HG02852 (cell line): ENCODE results near the gene HYPK.
"Not testable (repeated sequence)": the region's sequence is repeated elsewhere in the genome, so short reads cannot be mapped to it uniquely, and the experiment has no call there.

Experiments
- ATAC-seq: cut with Tn5 transposase; IDR thresholded peaks from one replicate; pipeline ENCODE4 v1.9.1; 2021; ENCODE audit warnings: mild to moderate bottlenecking, moderate library complexity; ENCODE audit not compliant: unreplicated experiment

The HYPK gene

DNA sequence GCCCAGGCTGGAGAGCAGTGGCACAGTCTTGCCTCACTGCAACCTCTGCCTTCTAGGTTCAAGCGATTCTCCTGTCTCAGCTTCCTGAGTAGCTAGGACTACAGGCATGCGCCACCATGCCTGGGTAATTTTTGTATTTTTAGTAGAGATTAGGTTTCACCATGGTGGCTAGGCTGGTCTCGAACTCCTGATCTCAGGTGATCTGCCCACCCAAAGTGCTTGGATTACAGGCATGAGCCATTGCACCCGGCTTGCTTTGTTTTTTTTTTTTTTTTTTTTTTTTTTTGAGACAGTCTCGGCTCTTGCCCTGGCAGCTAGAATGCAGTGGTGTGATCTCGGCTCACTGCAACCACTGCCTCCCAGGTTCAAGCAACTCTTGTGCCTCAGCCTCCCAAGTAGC is 32.1 kb downstream of the HYPK start:
- ATAC-seq = not testable (repeated sequence)

DNA sequence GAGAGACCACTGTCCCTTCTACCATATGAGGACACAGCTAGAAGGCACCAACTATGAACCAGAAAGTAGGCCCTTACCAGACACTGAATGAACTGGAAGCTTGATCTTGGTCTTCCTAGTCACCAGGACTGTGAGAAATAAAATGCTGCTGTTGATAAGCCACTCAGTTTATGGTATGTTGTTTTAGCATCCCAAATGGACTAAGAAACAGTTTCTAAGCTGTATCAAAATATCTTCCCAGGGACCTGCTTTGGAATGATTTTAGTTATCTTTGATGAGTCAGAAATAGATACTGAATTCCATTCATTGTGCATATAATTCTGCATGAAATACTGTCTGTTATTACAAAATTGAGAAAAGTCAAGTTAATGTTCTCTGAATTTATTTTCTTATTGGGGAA is 45.0 kb downstream of the HYPK start:
- no peak for ATAC-seq

DNA sequence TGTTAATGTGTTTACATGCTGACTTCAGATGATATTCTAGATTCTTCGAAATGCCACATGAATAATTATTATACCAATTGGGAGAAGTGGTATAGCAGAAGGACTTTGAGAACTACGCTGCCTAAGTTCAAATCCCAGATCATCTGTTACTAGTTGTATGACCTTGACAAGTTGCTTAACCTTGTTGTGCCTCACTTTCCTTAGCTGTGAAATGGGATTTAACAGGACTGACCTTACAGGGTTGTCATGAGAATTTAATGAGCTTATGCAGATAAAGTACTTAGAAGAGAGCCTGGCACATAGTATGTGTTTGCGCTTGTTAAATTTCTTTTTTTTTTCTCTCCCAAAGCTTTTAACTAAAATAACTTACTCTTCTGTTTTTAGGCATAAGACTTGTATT is 50.9 kb downstream of the HYPK start:
- ATAC-seq = no peak

DNA sequence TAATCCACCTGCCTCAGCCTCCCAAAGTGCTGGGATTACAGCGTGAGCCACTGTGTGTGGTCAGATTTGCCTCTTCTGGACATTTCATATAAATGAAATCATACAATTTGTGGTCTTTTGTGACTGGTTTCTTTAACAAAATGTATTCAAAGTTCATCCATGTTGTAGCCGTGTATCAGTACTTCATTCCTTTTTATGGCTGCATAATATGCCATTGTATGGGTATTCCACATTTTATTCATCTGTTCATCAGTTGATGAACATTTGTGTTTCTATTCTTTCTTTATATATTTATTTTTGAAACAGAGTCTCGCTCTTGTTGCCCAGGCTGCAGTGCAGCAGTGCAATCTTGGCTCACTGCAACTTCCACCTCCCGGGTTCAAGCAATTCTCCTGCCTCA is 52.2 kb downstream of the HYPK start:
- no peak for ATAC-seq
